Lung (tissue), 12 donors: Measurements from ENCODE around the gene RAMP3. TPM values are rescaled to one million over a fixed set of nuclear protein-coding genes. Genes with fewer than 3 reads are reported as not detected.

ENCODE experiments used
- ATAC-seq: fragments of 200-7000 bp; cut with Tn5 transposase; one replicate; pipeline ENCODE4 v1.9.1; 2020; ENCODE audit warnings: moderate number of reproducible peaks; ENCODE audit not compliant: insufficient read depth, low FRiP score
- DNase-seq, 3 donors: peaks; one replicate each; pipeline ENCODE4 v3.0.0-alpha.2; 2013 to 2017
- H3K27ac ChIP-seq, 2 donors: one replicate each; pipeline ENCODE4 v1.5.1; 2013; ENCODE audit warnings: mild to moderate bottlenecking in 2 of 2, moderate library complexity in 2 of 2, control low read depth in 1 of 2, inconsistent platforms in 1 of 2, low read depth in 1 of 2, low read length in 1 of 2
- H3K27me3 ChIP-seq, 3 donors: one replicate each; pipeline ENCODE4 v1.5.1; 2013; ENCODE audit warnings: low read length in 2 of 3; ENCODE audit not compliant: control insufficient read depth in 3 of 3, insufficient read depth in 3 of 3
- H3K36me3 ChIP-seq, 4 donors: one replicate each; pipeline ENCODE4 v1.5.1; 2013; ENCODE audit warnings: low read length in 4 of 4, mild to moderate bottlenecking in 1 of 4, moderate library complexity in 1 of 4; ENCODE audit not compliant: control insufficient read depth in 4 of 4, insufficient read depth in 4 of 4
- H3K4me1 ChIP-seq, 5 donors: one replicate each; pipeline ENCODE4 v1.5.1; 2013; ENCODE audit warnings: low read length in 5 of 5, mild to moderate bottlenecking in 2 of 5, moderate library complexity in 1 of 5; ENCODE audit not compliant: control insufficient read depth in 5 of 5, insufficient read depth in 5 of 5
- H3K4me3 ChIP-seq: one replicate; pipeline ENCODE4 v1.5.1; 2013; ENCODE audit warnings: mild to moderate bottlenecking, control low read depth, moderate library complexity
- H3K9ac ChIP-seq, 2 donors: one replicate each; pipeline ENCODE4 v1.5.1; 2013; ENCODE audit warnings: low read length in 2 of 2, control low read depth in 1 of 2; ENCODE audit not compliant: insufficient read depth in 1 of 2
- H3K9me3 ChIP-seq, 4 donors: one replicate each; pipeline ENCODE4 v1.5.1; 2013; ENCODE audit warnings: low read length in 3 of 4, mild to moderate bottlenecking in 1 of 4, moderate library complexity in 1 of 4; ENCODE audit not compliant: control insufficient read depth in 4 of 4, insufficient read depth in 3 of 4
- CTCF ChIP-seq: IDR thresholded peaks from 2 replicates; pipeline ENCODE4 v1.5.1; 2012; ENCODE audit warnings: mild to moderate bottlenecking; ENCODE audit errors: control extremely low read depth, extremely low read depth
- WGBS, 2 donors: extraction: QIAGEN DNeasy Blood & Tissue Kit; methylation state at CpG; one replicate each; pipeline ENCODE4 v1.1.7; 2013; 5-methylcytosine and 5-hydroxymethylcytosine counted together
- polyA plus RNA-seq, 2 donors: library from polyadenylated mRNA; stranded (reverse); fragments of 200-250 nt; gene quantifications; one replicate each; pipeline ENCODE4 v1.2.1, GENCODE V29; 2013
- total RNA-seq, 2 donors: library from RNA; depleted of rRNA in 1 of 2; stranded (reverse); fragments of >200 nt in 1 of 2; gene quantifications; one replicate each; pipeline ENCODE4 v1.2.1, GENCODE V29; 2014 to 2021
- donor health status: control.
- donor health status: control.
- donor health status: Bipolar disorder and iron deficiency.
- donor health status: healthy.
- donor health status: DM: yes; HTN: yes; CAD: no.

RAMP3 gene
- total and polyA plus RNA-seq, 4 donors = 47.3 to 116 (median 63.3) TPM

- ATAC-seq (no peak), DNase-seq (no peak)
- Histone ChIP-seq H3K4me3 (peak overlapping the region; percentile 58), H3K4me1 (peaks cover 0 to 4% (median 0%) of the 10 kb centered on the region in 5 donors), H3K9ac (no peak overlapping the region), H3K27me3 (peaks cover 0 to 31% (median 8%) of the 10 kb centered on the region in 3 donors), H3K27ac (peak overlapping the region; percentile 70 to 71), H3K36me3 (no peaks in the 10 kb centered on the region), H3K9me3 (no peaks in the 10 kb centered on the region)
- 81 to 90% methylated on average over 1 of the region's 1 CpG for WGBS, 2 donors
- TF ChIP-seq CTCF = no peak
These were observed 880 bp downstream of the RAMP3 start for GRCh38 chr7:45158471-45158870.

- peaks cover 0 to 31% (median 8%) of the 10 kb centered on the region in 3 donors for H3K27me3 ChIP-seq
- H3K27ac ChIP-seq = peak overlapping the region; percentile 9 to 36
- 82 to 91% methylated on average over 4 of the region's 4 CpGs for WGBS, 2 donors
- peaks cover 0 to 2% (median 1%) of the 10 kb centered on the region in 4 donors for H3K9me3 ChIP-seq
- H3K4me3 ChIP-seq = peak overlapping the region; percentile 40
- H3K4me1 ChIP-seq = peaks cover 0 to 4% (median 0%) of the 10 kb centered on the region in 5 donors
- H3K9ac ChIP-seq = no peak overlapping the region
- no peak for ATAC-seq
- peaks cover 0 to 1% (median 0%) of the 10 kb centered on the region in 4 donors for H3K36me3 ChIP-seq
- TF ChIP-seq CTCF = no peak
- DNase-seq = peak in 1 of 3 donors; percentile 8
These were observed 1.7 kb downstream of the RAMP3 start for GRCh38 chr7:45159296-45159695.

DNA sequence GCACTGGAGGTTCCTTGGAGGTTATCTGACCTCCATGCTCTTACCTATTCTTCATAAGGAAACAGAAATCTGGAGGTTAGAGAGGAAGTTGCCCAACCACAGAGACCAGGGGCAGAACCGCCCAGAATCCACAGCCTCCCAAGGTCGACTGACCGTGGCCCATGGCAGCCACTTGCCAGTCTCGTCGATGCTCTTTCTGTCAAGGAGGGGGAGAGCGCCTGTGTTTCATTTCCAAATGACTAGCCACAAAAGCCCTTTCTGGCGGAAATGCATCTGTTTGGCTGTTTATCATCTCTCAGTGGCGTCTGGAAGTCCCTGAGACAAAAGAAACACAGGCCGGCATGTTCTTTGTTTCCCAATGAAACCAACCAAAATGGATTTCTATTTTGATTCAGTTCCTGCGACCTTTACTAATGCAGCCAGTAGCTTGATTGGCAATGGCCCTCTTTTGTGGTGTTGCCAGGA is 2.9 kb downstream of the RAMP3 start:
- 39 to 43% methylated on average over 10 of the region's 10 CpGs for WGBS, 2 donors
- peak in 1 of 3 donors; percentile 2 for DNase-seq
- peak overlapping the region in 1 of 2 donors; percentile 15 for H3K27ac ChIP-seq

More for the DNA sequence above, 2.9 kb downstream of the RAMP3 start:
- H3K4me3 ChIP-seq = no peak overlapping the region
- H3K36me3 ChIP-seq = peaks cover 0 to 1% (median 0%) of the 10 kb centered on the region in 4 donors
- peaks cover 0 to 31% (median 8%) of the 10 kb centered on the region in 3 donors for H3K27me3 ChIP-seq
- ATAC-seq = no peak
- peaks cover 0 to 2% (median 1%) of the 10 kb centered on the region in 4 donors for H3K9me3 ChIP-seq
- no peak for TF ChIP-seq CTCF
- H3K4me1 ChIP-seq = peaks cover 0 to 4% (median 0%) of the 10 kb centered on the region in 5 donors
- H3K9ac ChIP-seq = no peak overlapping the region
